Measurements from ENCODE around the gene MAPK7. TPM values are rescaled to one million over a fixed set of nuclear protein-coding genes. Genes with fewer than 3 reads are reported as not detected.

Gene MAPK7
- total and polyA plus RNA-seq, 2 of the 8 experiments (the other 6 are each of a cell fraction or from before 2014, with no cell fraction given): 15.2 to 28.1 TPM

DNA sequence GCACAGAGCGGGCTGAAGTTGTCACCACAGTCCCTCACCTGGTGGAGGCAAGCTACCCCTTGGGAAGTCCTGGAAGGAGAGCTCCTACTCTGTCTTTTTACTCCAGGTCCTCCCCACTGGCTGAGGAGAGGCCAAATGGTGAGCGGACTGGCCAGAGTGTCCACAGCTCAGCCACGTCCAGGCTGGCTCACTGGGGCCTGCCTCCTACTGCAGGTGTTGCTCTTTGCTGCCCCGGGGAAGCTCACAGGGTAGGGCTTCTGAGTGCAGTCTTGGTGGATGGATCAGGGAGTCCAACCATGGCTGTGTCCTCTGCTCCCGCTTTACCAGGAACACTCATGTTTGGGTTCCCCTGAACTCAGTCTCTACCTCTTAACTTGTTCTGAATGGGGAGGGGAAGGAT is 18.4 kb upstream of the MAPK7 start:
- no peak overlapping the region for H3K9ac ChIP-seq (replicated peaks in 1 of 4; ENCODE audit: extremely low read depth in 1 of 4, low read depth in 3 of 4, low read length in 3 of 4)
- no peak overlapping the region for H3K23ac ChIP-seq (ENCODE audit: insufficient read length)
- WGBS, 2 experiments (ENCODE audit: extremely low coverage in 1 of 2, insufficient coverage in 1 of 2, insufficient read length in 1 of 2, insufficient replicate concordance in 2 of 2, low coverage in 1 of 2, low lambda C conversion rate in 2 of 2, missing lambda C conversion rate in 1 of 2): 91% methylated on average over 5 of the region's 5 CpGs; no CpG with 5 or more reads in 1 of the 2 experiments
- no peaks in the 10 kb centered on the region; a peak in 1 of 7 replicates for H3K27me3 ChIP-seq (replicated peaks in 1 of 4; ENCODE audit: control insufficient read depth in 3 of 4, extremely low read depth in 1 of 4, insufficient read depth in 3 of 4, low read length in 3 of 4)
- H3K4ac ChIP-seq (replicated peaks; ENCODE audit: insufficient read length, low read depth, low read length): no peak overlapping the region
- peaks cover 0 to 9% (median 2%) of the 10 kb centered on the region in 4 experiments; a peak in 3 of 7 replicates for H3K4me1 ChIP-seq (replicated peaks in 1 of 4; ENCODE audit: control insufficient read depth in 3 of 4, insufficient read depth in 4 of 4, low read length in 3 of 4)
- no peak overlapping the region for H2BK20ac ChIP-seq (ENCODE audit: low read length)
- DNase-seq (ENCODE audit: low read depth in 1 of 2, low spot score in 2 of 2) (no peak), FAIRE-seq (no peak)
- no peak overlapping the region for H2AK5ac ChIP-seq (ENCODE audit: low read depth, low read length)
- peaks cover 0 to 7% (median 0%) of the 10 kb centered on the region in 4 experiments; a peak in 1 of 8 replicates for H3K36me3 ChIP-seq (ENCODE audit: control insufficient read depth in 2 of 4, insufficient read depth in 4 of 4, low read length in 3 of 4)
- no peak overlapping the region for H3K4me2 ChIP-seq (ENCODE audit: insufficient read depth in 1 of 2, low read depth in 2 of 2, low read length in 2 of 2)
- H2BK120ac ChIP-seq (replicated peaks; ENCODE audit: low read depth, low read length): no peak overlapping the region
- no peak overlapping the region for H3K14ac ChIP-seq (ENCODE audit: insufficient read length)
- no peaks in the 10 kb centered on the region for H3K79me2 ChIP-seq (ENCODE audit: control insufficient read depth in 1 of 2, insufficient read depth in 2 of 2, low read length in 2 of 2)
- H4K5ac ChIP-seq (ENCODE audit: insufficient read length, low read depth, low read length): no peak overlapping the region
- H3K23me2 ChIP-seq (ENCODE audit: low read depth, low read length): peaks cover 6% of the 10 kb centered on the region; the same call in 1 of the 2 replicates
- no peak overlapping the region for H3K18ac ChIP-seq (ENCODE audit: extremely low read depth, low read length)
- H3K4me3 ChIP-seq (ENCODE audit: extremely low read depth in 1 of 4, insufficient read depth in 2 of 4, low read depth in 3 of 4, low read length in 4 of 4): no peak overlapping the region
- H3K79me1 ChIP-seq (ENCODE audit: low read depth, low read length): peaks cover 2% of the 10 kb centered on the region; the same call in 1 of the 2 replicates
- no peak overlapping the region for H2BK12ac ChIP-seq (ENCODE audit: low read depth, low read length)
- no peak overlapping the region for H3K27ac ChIP-seq (ENCODE audit: low read depth, low read length)
- H2BK5ac ChIP-seq (ENCODE audit: low read depth, low read length): no peak overlapping the region
- H4K8ac ChIP-seq (ENCODE audit: extremely low read depth, insufficient read depth, low read length): no peak overlapping the region
- H3K9me3 ChIP-seq (ENCODE audit: insufficient read depth in 2 of 2, low read depth in 1 of 2, low read length in 1 of 2): no peaks in the 10 kb centered on the region
- no peak overlapping the region for H2BK15ac ChIP-seq (ENCODE audit: low read length)
- peaks cover 0 to 4% of the 10 kb centered on the region in 2 experiments for H4K20me1 ChIP-seq (replicated peaks in 1 of 2; ENCODE audit: control insufficient read depth in 1 of 2, insufficient read depth in 2 of 2, low read length in 2 of 2)
- H3K56ac ChIP-seq (replicated peaks; ENCODE audit: insufficient read length, low read depth, low read length): no peak overlapping the region
- POLR2A ChIA-PET (ENCODE audit: partially characterized antibody): interaction anchor here (1.0 to 1.2 kb wide), 2 partner anchors 18 to 23 kb away, joined by 3 read pairs; partner anchors contain the start of gene MAPK7
- CTCF ChIA-PET (ENCODE audit: partially characterized antibody): interaction anchor here (1.4 to 2.1 kb wide), 2 partner anchors 51 to 407 kb away, joined by 3 to 8 read pairs; no protein-coding TSS in a partner anchor
- H4K91ac ChIP-seq (replicated peaks; ENCODE audit: insufficient read length, low read length): no peak overlapping the region
- no peak overlapping the region for H2AFZ ChIP-seq (ENCODE audit: low read length)
- TF ChIP-seq, protein P1, sequence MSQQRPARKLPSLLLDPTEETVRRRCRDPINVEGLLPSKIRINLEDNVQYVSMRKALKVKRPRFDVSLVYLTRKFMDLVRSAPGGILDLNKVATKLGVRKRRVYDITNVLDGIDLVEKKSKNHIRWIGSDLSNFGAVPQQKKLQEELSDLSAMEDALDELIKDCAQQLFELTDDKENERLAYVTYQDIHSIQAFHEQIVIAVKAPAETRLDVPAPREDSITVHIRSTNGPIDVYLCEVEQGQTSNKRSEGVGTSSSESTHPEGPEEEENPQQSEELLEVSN (IDR thresholded peaks at IDR 0.05): no peak
- no peak for TF ChIP-seq CTBP2 (IDR thresholded peaks at IDR 0.05; ENCODE audit: borderline replicate concordance, insufficient read depth, insufficient read length, low read length)
- no peak for TF ChIP-seq BCL11A (IDR thresholded peaks at IDR 0.05; ENCODE audit: low read depth in 2 of 2, low read length in 2 of 2)

All from H1 (cell line).